Glomerular visceral epithelial cell (primary cell): ENCODE data around the gene CUL1.

Experiments used
- DNase-seq: peaks from one replicate; pipeline ENCODE4 v3.0.0-alpha.2; 2016; ENCODE audit errors: extremely low spot score

CUL1 gene

DNA sequence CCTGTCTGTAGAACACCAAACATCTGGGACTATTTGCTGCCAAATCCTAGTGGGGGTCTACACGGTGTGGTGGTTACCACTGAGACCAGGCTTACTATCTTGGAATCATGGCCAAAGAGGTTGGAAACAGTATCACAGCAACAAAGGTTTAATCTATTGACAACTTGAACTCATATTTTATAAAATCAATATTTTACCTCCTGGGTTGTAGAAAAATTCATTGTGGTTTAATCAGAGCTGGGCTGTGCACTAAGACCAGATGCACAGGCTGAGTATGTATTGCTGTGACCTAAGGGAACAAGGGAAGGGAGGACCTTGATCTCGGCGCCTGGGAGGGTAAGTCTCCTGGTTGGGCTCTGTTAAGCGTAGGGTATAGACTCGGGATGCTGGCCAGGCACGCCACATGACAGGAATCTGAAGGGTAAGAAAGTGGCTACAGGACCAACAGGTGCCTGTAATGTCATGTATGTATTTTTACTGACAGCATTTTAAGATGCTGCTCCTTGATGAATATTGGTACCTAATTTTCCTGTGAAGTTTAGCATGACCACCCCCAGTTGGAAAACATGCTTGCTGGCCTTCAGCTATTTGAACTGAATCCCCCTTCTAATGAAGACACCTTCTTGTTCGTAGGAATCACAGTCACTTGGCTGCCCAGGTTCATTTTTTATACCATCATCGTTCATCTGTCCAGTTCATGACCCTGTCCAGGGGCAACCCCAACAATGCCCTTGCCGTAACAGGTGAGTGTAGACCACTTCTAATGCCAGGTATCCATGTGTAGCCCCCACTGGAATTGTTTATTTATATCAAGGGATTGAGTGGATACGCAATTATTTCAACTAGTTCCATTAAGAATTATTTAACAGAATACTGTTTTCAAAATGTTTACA, 105.9 kb downstream of the CUL1 start:
- DNase-seq: no peak

DNA sequence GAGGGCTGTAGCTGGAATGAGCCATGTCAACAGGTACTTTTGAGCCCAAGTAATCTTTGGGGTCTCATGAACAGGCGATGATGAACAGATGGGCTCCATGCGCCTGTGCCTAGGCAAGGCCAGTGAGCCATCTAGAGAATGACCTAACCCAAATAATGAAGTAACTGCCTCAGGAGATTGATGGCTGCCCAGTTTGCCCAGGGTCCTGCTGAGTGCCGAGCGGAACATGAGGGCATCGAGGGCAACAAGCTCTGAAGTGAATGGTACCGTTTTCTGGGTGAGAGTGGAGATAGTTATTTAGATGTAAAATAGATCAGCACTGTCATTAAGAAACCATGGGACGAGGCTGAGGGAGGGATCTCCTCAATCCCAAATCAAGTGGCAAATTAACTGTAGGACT, 107.5 kb downstream of the CUL1 start:
- DNase-seq: no peak

DNA sequence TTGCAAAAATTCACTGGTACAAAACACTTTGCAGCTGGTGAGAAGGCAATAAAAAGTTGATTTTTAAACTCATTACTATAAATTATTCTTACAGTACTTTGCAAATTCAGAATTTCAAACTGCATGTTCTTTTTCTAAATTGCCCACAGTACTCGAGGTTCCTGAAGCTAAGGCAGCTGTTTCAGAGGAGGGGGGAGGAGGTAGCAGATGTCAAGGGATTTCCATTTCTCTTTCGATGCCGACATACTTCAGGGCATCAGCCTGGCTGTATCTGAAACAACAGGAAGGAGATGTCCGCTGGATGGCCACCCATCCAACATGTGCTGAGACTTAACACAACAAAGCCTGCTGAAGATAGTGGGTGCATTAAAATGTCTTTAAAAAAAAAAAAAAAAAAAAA, 108.7 kb downstream of the CUL1 start:
- no peak for DNase-seq

DNA sequence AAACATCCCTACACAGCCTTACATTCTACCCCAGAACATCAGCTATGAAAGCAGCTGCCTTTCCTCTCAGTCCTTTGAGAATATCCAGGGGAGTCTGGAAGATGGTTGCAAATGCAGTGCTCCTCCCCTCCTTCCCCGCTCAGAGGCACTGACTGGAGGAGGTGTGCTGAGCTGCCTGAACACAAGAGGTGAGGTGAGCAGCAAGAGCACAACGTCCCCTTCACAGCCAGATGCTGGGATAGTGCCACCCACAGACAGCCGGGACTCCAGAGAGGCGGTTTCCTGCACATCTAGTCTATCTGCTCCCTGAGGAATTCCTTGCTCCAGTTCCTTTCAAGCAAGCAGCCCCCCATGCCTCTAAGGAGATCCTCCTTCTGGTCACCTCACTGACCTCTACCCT, 111.2 kb downstream of the CUL1 start:
- no peak for DNase-seq

DNA sequence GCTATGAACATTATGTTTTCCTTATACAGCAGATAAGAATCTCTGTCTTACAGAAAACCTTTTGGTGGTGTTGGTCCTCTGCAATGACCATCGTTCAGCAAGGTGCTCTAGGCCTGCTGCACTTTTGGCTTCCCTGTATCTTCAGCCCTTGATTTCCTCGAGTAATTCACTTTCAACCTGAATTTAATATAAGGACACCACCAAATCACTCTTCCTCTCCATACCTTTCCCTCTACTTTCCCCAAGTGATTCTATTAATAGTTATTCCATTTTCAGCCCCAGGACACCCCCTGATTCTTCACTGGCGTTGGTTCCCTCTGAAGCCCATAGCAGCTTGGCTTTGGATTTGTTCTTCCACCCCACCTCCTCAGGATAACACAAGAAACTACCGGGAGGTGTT, 113.2 kb downstream of the CUL1 start:
- no peak for DNase-seq

DNA sequence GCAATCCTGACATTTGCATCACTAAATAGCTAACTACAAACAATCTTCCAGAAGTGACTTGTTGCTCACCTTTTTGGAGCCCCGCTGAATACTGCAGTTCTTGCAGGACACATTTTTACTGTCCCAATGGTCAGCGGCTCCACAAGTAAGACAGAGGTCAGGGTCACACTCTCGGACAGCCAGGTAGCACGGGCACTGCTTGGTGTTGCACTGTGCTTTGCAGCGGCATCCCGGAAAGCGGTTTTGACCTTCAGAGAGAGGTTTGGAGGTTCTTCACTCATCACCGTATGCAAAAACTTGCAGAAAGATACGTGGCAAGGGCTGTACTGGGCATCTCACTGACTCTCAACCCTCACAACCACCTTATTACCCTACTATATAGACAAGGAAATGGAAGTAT, 115.2 kb downstream of the CUL1 start:
- DNase-seq: no peak

DNA sequence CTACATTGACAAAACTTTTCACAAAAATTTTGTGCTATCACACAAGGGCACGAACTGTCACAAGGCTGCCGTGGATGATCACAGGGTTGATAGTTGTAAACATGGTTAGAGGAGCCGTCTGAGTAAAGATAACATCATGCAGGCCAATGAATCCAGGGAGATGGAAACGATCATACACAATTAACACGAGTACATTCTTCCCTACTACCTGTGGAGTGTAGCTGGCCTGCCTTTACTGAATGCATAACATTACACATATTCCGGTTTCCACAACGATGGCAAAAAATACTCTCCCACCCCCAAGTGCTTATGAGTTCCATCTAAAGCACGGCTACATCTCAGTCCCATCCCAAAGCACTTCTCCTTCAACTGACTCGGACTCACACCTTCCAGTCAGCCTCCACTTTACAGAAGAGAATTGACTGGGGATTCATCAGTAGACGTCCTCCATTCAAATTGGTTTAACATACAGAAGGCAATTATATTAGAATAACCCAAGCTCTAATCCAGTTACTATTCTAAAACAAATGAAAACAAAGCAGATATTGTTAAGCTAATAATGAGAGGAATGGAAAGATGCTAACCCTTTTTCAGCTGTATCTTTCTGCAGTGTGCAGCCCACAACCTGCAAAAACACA, 116.3 kb downstream of the CUL1 start:
- no peak for DNase-seq

DNA sequence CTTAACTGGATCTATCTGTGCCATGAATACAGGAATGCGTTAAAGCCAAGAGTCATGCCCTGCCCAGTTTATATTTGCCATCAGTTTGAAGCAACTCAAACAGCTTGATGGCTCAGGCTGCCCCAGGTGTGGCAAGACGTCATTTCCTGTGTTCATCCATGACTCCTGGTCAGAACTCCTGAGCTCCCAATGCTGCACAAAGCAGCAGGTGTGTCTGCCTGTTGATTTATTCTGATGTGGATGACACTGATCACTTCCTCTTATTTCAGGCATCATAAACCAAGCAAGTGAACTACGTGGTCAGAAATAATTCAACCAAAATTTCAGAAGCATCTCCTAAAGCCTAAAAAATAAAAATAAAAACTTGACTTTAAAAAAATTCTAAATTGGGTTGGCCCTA, 116.9 kb downstream of the CUL1 start:
- DNase-seq: no peak

DNA sequence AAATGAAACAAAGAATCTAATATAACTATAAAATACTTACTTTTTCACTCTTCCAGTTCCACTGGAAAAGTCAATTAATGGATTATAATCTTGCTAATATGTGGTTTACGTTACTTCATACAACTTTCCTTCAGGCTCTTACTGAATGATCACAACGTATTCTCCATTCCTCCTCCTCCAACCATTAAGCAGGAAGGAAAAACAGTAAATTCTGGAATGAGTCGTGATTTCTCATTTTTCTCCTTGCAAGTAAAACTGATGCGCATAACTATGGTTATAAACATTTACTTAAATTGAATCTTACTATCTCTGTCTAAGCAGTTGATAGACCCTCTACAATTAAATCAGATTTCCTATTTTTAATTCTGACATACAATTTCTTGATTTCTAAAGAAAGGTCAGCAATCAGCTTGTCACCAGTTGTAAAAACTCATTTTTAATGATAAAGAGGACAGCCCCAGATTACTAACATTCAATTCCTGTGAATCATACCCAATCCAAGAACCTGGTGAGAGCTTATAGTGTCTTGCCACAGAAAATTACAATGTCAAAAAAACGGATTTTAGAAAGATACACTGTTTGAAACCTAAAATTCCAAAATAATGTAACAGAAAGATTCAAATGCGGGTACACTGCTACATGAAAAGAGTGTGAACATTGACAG, 121.1 kb downstream of the CUL1 start:
- no peak for DNase-seq

DNA sequence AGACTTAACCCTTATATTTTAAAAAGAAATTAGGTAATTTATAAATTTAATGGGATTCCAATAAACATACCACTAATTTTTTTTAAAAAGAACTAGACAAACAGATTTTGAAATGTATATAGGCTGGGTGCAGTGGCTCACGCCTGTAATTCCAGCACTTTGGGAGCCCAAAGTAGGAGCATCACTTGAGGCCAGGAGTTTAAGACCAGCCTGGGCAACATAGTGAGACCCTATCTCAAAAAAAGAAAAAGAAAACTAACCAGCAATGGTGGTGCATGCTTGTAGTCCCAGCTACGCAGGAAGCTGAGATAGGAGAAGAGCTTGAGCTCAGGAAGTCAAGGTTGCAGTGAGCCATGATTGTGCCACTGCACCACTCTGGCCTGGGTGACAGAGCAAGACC, 122.7 kb downstream of the CUL1 start:
- no peak for DNase-seq

DNA sequence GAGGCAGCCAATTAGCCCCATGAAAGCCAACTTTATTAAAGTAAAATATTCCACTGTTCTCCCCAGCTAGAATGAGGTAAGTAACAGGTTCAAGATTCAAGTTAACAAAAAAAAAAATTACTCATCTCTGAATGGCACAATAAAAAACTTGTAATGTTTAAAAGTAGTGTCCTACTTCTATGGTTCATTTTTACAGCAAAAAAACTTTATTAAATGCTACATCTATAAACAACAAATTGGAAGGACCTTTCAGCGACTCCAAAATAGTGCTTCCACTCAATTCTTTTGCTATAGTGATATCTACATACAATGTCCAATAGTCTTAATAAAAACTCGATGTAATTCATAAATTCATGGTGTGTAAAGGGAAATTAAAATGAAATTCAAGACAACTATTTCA, 126.2 kb downstream of the CUL1 start:
- DNase-seq: no peak

DNA sequence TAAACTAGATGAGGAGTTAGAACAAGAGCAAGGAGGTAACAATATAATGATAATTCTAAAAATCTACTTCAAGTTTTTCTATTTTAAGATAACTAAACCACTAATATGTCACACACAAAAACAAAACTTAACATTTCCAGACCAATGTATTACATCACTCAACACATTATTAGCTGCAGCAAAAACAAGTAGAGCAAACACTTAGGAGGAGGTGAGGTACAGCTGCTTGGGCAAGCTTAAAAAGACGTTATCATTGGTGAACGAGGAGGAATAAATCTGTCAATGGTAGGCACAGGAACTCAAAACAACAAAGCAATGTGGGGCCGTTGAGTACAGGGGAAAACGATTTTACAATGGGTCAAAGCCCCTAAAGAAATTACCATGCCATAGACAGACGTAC, 126.6 kb downstream of the CUL1 start:
- no peak for DNase-seq

DNA sequence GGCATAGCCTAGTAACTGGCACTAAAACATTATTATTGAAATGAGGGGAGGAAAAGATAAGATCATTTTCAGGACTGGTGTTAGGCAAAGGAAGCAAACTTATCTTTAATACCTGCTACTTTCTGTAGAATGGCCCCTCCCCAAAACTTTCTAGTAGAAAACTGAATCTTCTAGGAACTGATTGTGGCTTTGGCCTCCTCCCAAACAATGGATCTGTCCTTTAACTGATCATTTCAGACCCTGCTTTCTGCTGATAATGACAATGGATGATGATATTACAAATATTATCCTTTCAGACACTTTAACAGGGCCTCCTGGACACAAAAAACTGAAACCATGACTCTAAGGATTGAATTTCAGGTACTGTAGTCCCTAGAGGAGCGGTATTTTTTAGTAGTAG, 130.3 kb downstream of the CUL1 start:
- no peak for DNase-seq

DNA sequence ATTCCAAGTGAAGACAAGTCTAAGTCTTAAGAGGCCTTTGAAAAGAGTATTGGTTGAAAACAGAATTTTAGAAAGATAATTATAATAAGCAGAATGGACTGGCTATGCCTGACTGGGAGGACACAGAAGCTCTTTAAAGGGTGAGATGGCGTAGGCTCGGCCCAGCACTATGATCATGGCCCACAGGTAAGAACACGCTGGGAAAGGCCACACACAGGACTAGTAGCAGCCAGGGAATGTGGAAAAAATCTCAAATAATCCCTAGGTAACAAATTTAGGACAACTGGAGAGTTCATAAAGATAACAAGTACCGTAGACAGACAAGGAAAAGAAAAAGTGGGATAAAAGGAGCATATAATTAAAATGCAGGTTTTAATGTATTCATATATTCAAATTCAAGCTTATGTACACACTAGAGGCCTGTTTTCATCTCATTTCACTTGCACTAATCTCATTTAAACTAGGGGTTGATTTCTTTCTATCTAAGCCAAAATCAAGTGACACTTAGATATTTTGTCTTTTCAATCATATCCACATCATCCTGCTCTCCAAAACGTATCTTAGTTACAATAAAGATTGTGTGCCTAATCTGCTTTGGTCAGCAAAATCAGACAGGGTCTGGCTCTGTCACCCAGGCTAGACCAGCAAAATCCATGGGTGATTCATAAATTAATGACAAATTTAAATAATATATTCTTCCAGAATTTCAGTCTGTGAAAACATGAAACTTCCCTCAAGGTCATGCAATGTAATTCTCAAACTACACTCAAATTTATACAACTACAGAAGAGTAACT, 132.4 kb downstream of the CUL1 start:
- no peak for DNase-seq

DNA sequence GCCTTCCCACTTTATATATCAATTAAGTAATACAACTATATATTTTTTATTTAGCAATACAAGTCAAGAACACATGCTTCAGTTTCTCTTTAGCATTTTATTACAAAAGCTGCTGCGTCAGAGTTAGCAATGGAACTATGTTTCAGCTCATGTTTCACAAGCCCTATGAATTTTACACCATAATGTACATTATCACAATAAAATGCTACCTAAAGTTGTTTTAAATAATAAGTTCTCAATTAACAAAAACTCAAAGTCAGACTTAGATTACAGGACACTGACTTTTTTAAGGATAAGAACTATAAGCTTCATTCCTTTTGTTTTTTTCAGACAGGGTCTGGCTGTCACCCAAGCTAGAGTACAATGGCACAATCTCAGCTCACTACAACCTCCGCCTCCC, 133.1 kb downstream of the CUL1 start:
- DNase-seq: no peak

DNA sequence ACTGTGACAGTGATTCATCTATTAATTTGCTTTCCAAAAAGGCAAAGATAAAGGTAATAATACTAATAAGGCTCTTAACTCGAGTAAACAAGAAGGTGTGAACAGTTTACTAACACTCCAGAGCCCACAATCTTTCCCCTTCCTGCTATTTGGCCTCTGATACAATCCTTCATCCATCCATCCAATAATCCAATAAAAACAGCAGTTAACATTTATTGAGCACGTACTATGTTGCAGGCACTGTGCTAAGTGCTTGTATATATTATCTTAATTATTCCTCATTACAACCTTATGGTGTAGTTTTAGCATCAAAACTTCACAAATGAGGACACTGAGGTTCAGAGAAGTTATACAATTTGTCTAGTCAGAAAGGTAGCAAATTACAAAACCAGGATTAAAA, 135.9 kb downstream of the CUL1 start:
- no peak for DNase-seq

DNA sequence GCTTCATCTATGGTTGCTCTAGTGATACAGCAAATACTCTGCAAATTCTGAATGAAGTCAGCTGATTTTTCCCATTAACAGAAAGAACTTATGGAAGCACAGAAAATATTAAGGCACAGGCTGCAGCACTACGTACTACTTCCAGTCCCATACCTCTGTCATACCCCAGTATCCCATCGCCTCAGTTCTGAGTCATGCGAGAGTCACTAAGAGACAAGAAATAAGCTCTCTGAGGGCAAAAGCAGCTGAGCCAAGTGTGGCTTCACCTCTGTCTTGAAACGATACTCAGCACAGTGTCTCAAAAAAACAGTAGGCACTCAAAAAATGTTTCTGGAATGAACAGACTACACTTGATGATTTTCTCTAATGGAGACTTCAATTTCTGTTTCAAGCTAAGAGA, 137.2 kb downstream of the CUL1 start:
- no peak for DNase-seq

DNA sequence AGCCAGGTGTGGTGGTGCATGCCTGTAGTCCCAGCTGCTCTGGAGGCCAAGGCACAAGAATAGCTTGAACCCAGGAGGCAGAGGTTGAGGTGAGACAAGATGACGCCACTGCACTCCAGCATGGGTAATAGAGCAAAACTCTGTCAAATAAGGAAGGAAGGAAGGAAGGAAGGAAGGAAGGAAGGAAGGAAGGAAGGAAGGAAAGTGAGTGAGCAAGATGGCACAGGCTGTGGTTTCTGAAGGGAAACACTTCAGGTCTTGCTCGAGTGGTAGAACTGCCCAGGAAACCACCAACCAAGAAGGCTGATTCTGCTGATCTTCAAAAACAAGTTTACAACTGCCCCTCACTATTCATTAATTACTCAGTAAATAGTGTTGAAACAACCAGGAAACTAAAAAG, 140.2 kb downstream of the CUL1 start:
- DNase-seq: no peak

DNA sequence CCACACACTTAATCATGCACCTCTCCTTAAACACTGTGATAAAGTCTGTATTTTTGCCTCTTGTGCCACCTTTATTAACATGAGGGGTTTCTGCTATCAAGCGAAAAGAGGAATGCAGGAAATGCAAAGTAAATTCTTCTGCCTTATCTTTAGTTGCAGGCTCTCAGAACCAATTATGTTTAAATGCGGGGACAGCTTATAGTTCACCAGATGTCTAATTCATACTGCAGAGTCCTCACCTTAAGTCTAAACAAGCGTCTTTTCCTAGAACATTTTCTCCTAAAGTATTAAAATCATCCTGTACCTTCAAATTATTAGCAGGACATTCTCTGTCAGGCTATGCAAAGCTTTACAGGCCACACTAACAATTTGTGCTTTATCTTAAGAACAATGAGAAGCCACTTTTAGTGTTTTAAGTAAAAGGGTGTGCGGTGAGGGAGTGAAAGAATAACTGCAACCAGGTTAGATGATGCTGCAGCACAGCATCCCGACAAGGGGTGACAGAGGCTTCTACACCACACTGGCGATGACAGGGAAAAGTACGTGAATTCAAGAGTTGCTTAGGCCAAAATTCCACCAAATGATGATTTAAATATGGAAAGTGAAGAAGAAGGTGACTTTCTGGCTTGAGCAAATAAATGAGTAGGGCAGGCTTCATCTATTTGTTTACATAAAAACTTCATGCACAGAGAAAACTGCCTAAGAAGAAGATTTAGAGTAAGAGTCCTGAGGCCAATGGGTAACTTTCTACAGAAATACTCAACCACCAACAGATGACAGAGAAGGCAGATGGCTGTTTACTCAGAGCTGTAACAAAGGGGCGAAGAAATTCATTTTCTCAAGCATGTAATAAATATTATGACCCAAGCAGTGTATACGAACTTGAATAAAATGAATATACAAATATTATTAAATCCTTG, 149.4 kb downstream of the CUL1 start:
- DNase-seq: no peak

DNA sequence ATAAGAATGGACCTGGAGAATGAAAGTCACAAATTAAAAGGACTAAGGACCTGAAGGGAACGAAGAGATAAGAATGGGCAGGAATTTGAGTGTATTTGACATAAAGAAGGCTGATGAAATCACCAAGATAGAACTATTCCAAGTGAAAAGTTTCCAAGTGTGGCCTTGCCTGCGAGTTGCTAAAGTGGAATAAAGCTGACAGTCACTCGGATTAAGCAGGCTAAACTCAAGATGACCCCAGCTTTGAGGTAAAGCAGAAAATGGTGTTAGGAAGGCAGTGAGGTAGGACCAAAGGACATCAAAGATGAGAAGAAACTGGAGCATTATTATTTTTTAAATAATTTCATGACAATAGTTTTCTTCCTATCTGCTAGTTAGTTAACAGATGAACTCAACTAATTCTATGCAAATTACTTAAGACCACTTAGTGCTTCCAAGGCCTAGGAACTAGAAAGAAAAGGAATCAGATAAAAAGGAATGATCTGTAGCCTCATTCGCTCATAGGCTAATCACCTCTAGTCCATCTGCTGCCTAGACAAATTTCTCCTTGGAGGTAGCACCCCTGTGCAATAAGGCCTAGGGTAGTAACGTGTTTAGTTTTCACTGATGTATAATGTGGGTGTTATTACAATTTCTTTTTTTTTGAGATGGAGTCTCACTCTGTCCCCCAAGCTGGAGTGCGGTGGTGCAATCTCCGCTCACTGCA, 150.8 kb downstream of the CUL1 start:
- no peak for DNase-seq

DNA sequence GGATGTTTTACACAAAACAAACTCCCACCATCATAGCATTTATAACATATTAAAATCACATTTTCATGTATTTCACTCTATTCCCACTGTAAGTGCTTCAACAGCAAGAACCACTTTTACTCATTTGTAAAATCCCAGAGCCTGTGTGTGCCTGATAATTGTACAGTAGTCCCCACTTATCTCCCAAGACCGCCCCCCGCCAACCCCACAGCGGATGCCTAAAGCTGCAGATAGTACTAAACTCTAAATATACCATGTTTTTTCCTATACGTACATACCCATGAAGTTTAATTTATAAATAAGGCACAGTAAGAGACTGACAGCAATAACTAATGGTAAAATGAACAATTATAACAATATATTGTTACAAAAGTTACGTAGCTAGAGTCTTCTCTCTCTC, 151.9 kb downstream of the CUL1 start:
- no peak for DNase-seq
